HL-60 (cell line): ENCODE measurements around the gene CHST9.

Source experiments
- CTCF ChIP-seq: IDR thresholded peaks from one replicate; pipeline ENCODE4 v1.5.1; 2011; ENCODE audit warnings: low read length, control low read depth, inconsistent platforms; ENCODE audit not compliant: insufficient read depth
- POLR2AphosphoS5 ChIP-seq: IDR thresholded peaks from 2 replicates; pipeline ENCODE4 v1.6.1; 2012; ENCODE audit warnings: low read depth

GRCh38 chr18:26909599-26910290 lies 275.4 kb downstream of the CHST9 start:
- TF ChIP-seq CTCF (no peak), POLR2AphosphoS5 (no peak)
